HG03060 (cell line): ENCODE results near the gene IRF8.

Experiments
- ATAC-seq: cut with Tn5 transposase; IDR thresholded peaks from one replicate; pipeline ENCODE4 v1.9.1; 2021; ENCODE audit warnings: low read depth, moderate number of reproducible peaks; ENCODE audit not compliant: unreplicated experiment

The IRF8 gene

DNA sequence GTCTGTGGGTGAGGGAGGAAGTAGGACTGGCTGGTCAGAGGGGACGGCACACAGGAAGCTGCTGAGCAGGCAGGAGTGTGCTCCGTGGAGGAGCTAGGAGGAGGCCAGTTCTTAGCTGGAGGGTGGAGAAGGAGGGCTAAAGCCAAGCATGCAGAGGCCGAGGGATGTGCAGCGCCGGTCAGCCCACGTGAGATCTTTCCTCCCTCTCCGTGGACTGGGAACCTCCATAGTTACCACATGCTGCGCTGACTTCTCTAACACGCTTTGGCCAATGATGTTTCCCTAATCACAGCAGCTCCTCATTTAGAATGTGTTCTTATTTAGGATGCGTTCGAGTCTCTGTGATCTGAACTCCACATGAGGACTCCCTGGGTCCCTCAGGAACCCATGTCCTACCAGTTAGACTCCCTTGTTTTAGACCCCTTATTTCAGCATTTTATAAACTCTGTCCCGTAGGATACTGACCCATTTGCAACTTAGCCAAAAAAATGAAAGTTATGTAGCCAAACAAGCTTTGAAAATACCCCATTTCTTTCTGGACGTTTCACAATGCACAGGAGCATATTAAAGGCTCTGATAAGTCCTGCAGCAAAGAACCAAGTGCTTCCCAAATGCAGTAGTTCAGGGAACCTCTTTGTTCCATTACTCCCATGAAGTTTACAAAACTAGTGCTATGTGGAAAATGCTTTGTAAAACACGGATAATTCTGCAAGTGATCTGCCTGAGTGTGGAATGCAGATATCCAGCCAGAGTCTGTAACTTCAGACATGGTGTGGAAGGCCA, 51.4 kb downstream of the IRF8 start:
- ATAC-seq = no peak

DNA sequence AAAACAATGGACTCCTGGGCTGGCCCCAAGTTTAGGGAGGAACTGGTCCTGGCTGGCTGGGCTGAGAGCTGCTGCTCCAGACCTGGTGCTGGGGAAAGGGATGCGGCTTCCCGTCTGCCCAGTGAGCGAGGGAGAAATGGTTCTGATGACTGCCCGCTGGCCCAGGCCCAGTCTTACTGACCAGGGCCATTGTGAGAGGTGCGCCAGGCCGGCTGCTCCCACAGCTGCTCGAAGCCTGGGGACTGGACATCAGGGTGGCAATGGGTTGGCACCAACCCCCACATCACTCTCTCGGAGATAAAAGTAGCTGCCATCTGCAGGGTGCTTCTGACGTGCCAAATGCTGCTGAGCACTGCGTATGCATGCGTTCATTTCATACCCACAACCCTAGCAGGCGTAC, 53.2 kb downstream of the IRF8 start:
- ATAC-seq = no peak

DNA sequence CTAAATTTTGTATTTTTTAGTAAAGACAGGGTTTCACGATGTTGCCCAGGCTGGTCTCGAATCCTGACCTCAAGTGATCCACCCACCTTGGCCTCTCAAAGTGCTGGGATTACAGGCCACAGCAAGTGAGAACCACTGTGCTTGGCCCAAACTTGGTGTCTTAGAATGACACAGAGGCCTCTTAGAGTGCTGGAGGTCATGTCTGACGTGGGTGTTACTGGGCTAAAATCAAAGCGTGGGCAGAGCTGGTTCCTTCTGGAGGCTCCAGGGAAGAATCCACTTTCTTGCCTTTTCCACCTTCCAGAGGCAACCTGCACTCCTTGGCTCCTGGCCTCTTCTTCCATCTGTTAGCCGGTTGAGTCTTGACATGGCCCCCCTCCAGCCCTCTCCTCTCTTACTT, 53.8 kb downstream of the IRF8 start:
- no peak for ATAC-seq

DNA sequence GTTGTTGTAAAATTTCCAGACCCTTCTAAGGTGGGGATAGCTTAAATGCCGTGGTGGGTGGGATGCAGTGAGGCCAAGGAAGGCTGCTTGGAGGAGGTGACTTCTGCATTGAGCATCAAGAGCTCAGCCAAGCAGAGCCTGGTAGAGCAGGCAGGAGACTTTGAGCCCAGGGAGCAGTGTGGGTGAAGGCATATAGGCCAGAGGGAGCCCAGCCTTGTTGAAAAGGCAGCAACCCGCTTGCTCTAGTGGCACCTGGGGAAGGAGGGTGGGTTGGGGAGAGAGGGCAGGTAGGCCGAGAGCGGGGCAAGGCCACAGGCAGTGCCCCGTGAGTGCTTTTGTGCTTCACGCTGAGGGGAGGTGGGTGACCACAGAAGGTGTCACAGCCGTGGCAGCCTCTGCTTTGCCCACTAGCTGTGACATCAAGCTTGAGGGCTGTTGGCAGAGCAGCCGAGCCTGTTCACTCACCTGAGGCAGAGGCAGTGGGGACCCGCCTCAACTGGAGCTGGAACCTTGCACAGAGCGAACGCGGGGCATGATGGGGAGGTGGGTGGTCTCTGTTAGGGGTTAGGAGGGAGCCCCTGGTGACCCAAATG, 56.1 kb downstream of the IRF8 start:
- no peak for ATAC-seq

DNA sequence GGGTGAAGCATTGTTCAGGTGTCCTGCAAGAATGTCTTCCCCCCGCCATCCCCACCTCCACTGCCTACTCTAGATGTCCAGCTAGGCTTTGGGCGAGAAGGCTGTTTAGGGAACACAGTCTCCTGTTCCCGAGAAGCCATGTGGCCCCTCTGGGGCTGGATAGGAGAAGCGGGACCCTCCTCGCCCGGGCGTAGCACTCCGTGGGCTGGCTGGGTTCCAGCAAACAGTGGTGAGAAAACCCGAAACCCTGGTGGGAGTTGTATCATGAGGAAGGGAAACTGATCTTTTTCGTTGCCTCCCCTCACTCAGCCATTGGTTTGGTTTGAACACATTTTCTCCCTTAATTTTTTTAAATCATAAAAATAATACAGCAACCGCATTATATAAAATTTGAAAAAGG, 56.6 kb downstream of the IRF8 start:
- ATAC-seq = no peak

DNA sequence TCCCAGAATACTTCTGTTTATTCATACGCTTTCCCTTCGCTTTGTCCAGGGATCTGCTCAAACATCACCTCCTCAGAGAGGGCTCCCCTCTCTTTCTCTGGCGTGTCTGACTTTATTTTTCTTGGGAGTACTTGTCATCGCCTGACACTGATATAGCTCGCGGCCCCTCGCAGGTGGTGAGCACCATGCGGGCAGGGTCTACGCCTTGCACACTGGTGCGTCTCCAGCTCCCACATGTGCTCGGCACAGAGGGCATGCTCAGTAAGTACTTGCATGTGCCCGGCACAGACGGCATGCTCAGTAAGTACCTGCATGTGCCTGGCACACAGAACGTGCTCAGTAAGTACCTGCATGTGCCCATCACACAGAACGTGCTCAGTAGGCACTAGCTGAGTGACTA, 57.5 kb downstream of the IRF8 start:
- no peak for ATAC-seq

DNA sequence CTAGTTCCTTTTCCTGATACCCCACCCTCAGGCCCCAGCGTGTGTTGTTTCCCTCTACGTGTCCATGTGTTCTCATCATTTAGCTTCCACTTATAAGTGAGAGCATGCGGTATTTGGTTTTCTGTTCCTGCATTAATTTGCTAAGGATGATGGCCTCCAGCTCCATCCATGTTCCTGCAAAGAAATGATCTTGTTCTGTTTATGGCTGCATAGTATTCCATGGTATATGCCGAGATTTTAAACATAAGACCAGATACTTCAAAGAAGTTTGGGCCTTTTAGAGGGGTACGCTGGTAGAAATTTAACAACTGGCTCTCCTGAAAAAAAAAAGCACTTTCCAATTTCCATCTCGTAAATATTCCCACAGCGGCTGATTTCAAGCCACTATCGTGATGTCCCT, 59.8 kb downstream of the IRF8 start:
- ATAC-seq = no peak

DNA sequence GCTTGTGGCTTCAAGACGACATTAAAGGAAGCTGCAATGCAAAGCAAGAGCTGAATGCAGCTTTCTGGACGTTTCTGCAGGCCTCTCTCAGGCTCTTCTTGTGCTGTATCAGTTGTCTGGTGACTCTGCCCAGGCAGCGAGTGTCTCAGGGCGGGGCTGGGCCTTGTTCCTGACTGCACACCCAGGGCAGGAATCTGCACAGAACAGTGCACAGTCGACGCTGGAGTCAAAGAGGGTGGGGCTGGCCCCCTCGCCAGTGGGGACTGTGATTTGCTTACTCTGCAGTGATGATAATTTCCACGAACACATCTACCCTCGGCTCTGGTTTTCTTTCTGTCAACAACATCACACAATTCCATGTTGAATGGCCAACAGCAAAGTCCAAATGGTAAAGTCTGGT, 60.7 kb downstream of the IRF8 start:
- no peak for ATAC-seq

DNA sequence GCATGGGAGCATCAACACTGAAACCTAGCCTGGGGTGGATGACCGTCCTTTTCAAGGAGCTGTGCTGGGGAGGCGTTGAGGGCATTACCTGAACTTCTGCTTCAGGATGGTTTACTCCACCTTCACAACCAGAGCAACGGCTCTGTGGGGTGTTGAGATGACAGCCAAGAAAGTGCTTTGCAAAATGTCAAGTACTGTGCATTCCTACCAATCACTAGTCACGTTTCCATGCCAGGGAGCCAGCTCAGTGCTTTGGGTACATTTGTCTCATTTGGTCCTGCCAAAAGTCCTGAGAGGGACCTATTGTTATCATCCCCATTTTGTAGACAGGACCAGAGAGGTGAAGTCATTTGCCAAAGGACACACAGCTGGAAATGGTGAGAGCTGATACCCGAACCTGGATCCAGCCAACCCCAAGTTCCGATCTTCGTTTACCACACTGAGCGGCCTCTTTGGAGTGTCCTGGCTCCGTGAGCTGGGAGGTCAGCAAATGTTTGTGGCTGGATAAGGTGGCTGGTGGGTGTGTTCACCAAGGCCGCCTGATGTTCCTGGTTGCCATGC, 61.6 kb downstream of the IRF8 start:
- no peak for ATAC-seq

DNA sequence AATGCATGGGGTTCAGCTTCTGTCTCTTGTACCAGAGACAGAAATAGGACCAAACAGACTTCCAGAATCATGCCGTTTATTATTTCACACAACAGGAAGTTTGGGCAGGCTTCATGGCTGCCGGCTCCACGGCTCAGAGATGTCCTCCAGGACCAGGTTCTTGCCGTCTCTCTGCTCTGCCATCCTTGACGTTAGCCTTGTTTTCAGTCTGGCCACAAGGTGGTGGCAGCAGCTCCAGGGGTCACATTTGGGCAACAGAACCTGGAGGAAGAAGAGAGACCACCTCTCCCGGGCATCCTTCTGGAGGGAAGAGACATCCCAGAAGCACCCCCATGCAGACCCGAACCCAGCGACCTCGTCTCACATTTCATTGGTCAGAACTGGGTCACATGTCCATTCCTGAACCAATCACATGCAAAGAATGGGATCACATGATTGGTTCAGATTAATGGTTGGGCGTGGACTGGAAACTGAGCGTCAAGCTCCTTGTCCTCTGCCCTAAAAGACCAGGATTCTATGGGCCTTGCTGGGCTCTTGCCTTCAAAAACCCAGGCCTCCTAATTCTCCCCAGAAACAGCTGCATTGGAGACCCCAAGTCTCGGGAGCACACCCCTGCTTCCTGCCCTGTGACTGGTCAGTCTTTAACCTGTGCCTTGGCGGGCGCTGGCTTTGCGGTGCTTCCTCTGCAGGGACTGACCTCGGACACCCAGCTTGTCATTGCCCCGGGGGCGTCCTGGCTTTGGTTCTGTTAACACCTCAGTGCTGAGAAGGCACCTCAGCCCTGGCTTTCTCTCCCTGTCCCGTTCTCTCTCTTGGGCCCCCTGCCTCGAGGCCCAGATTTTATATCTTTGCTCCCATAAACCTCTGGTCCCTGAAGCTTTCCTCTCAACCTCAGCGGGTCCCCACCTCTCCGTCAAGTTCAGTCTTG, 63.3 kb downstream of the IRF8 start:
- no peak for ATAC-seq

DNA sequence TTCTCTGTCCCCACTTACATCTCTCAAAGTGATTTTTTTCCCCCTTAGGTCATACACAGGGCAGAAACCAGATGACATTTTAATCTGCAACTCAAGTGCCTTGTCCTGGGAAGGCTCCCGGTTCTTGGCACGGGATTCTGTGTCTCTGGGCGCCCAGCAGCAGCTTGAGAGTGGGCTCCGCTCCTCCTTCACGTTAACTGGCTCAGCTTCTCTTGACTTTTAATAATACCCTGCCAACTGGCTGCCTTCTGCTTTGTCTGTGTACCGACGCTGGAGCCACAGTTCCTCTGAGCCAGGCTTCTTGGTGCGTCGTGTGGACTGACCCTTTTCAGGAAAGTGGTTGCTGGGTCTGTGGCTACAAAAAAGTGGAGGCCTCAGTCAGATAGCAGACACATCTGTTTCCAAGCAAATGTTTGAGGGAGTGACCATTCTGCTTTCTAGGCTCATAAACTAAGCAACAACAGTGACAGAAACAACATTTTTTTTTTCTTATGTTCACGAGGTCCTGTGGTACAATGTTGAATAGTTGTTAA, 64.9 kb downstream of the IRF8 start:
- ATAC-seq = no peak

DNA sequence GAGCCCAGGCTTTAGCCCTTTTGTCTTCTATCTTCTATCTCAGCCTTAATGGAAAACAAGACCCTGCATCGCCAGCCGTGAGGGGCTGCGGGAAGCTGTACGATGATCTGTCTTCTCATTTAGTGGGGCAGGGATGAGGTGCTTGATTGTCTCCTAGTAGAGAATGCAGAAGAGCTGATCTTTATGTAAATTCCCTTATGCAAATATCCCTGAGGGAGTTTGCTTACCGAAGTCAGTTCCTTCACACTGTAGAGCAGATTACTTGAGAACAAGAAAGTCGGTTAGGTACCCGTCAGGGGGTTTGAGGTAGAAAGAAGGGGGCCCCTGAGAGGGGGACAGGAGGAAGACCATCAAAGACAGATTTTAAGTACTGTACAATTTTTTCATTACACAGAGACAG, 66.2 kb downstream of the IRF8 start:
- no peak for ATAC-seq

DNA sequence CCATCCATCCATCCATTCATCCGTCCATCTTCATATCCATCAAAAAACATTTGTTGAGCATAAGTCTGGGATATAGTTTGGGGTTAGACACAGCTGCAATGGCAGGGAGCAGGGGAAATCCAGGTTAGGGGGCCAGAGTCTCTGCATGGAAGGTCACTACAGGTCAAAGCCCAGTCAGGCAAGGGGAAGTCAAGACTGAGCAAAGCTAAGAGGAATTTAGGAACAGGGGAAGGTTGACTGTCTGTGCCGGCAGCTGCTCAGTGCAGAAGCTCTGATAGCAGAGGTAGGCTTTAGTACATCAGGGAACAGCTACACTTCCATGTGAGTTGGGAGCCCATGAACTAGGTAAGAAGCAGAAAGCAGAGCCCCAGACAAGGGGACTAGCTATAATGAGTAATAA, 68.1 kb downstream of the IRF8 start:
- ATAC-seq = no peak

DNA sequence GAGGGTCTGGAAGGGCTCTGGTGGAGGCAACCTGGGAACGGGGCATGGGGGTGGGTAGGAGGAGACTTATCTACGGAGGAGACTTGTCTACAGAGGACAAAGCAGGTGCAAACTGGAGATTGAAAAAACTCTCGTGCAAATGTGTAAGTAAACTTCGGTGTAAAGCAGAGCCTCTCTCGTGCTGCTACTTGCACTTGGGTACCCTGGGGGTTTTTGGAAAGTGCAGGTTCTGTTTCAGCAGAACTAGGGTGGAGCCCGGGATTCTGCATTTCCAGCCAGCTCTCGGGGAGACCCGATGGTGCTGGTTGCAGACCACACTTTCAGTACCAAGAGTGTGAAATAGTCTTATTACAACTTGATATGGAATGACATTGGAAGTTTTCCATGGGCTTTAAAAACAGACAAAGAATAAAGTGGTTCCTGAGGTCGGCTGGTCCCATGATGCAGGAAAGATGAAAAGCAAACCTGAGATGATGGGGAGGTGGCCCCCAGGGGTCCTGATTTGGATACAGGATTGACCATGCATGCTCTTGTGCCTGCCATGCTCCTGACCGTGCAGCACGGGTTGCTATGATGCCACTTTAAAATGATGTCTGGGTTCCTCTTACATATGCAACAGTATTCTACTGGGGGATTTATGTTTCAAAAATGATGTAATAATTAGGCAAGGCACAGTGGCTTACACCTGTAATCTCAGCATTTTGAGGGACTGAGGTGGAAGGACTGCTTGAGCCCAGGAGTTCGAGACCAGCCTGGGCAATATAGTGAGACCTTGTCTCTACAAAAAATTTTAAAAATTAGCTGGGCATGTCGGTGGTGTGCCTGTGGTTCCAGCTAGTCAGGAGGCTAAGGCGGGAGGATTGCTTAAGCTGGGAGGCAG, 69.3 kb downstream of the IRF8 start:
- ATAC-seq = no peak

DNA sequence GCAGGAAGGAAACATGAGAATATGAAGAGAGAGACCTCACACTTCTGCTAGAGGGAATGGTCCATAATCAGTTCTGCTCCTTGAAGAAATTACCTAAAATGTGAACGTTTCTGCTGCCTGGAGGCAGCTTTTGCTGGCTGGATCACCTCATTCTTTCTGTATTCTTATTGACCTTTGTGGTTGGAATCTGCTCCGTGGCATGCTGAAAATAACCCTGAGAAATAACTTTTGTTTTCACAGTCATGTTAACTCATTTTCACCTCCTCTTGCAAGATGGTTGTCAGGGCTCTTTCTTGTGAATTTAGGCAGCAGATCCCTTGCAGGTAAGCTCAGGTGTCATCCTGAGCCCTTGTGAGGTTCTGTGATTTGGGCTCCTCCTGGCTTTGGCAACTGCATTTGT, 70.2 kb downstream of the IRF8 start:
- no peak for ATAC-seq

DNA sequence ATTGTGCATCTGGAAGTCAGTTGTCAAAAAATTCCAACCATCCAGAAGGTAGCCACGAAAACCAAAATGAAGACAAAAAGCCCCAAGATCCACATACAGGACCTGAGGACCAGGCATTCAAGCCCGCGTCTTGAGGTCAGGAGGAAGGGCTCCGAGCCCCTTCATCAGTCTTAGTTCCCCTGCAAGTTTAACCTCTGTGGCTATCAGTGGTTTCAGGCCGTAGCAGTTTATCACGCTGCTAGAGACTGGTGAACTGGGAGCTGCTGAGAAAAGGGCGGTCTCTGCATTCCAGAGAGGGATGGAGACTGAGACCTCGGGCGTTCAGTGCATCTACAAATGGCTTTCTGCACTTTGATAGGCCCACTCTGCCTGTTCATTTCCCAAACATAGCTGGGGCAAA, 70.6 kb downstream of the IRF8 start:
- ATAC-seq = no peak

DNA sequence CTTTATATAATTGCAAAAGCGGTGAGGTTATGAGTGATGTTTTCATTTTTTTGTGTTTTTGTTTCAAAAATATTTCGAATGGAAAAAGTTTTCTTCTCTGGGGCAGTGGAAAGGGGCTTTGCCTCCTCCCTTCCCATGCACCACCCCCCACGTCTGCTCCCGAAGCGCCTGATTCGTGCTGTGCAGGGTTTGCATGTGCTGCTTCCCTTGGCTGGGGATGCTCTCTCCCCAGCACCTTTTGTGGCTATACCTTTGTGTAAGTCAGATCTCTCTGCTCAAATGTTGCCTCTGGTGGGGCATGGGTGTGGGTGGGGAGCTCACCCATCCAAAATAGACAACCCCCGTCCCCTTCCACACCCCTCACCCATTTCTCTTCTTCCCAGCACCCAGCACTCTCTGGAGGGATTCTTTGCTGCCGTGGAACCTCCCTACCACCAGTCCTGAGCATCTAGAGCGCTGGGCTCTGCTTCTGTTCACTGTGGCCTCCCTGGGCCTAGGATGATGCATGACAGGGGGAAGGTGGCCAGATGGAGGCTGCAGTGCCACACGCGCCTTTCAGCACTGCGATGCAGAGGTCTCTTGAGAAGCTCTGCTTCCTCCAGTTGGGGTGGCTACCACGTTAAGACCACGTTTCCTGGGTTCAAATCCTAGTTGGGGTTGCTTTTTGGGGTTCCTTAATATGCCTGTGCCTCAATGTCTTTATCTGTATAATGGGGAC, 71.2 kb downstream of the IRF8 start:
- no peak for ATAC-seq

DNA sequence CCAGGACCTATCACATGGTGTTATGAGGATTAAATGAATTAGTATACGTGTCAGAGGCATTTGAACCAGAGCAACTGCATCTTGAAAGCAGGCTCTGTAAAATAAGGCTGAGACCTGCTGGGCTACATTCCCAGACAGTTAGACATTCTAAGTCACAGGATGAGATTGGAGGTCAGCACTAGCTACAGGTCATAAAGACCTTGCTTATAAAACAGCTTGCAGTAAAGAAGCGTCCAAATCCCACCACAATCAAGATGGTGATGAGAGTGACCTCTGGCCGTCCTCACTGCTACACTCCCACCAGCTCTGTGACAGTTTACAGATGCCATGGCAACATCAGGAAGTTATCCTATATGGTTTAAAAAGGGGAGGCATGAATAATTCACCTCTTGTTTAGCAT, 71.8 kb downstream of the IRF8 start:
- ATAC-seq = no peak
